Stomach (tissue), 4 donors: Measurements from ENCODE around the gene LBHD1.

Experiments used
- CTCF ChIP-seq, 7 experiments: fragments of 450-650 bp in 4 of 7; fragments of 200-600 bp in 3 of 7; sonication (generic) in 3 of 7; IDR thresholded peaks; one replicate each; pipeline ENCODE4 v1.5.1; 2016 to 2019; ENCODE audit warnings: antibody characterized with exemption in 7 of 7, control low read depth in 2 of 7, mild to moderate bottlenecking in 1 of 7
- EP300 ChIP-seq: sonication (generic); formaldehyde crosslinking; IDR thresholded peaks from one replicate; pipeline ENCODE4 v1.6.1; 2017; ENCODE audit warnings: antibody characterized with exemption
- POLR2A ChIP-seq, 4 donors: fragments of 450-650 bp; IDR thresholded peaks; one replicate each; pipeline ENCODE4 v1.6.1; 2016; ENCODE audit warnings: antibody characterized with exemption in 4 of 4, control low read depth in 2 of 4, mild to moderate bottlenecking in 1 of 4, moderate library complexity in 1 of 4
- POLR2AphosphoS5 ChIP-seq, 3 donors: sonication (generic); formaldehyde crosslinking; IDR thresholded peaks; one replicate each; pipeline ENCODE4 v1.6.1; 2016; ENCODE audit warnings: antibody characterized with exemption in 3 of 3

GRCh38 chr11:62676698-62677097, 4.6 kb upstream of the LBHD1 start:
- no peak for TF ChIP-seq CTCF (IDR thresholded peaks at IDR 0.05)
- TF ChIP-seq POLR2A (IDR thresholded peaks at IDR 0.05): no peak
- no peak for TF ChIP-seq EP300
- TF ChIP-seq POLR2AphosphoS5 (IDR thresholded peaks at IDR 0.05): no peak
